ENCODE results near the gene TMEM207. TPM values are rescaled to one million over a fixed set of nuclear protein-coding genes. Genes with fewer than 3 reads are reported as not detected.
A peak's percentile ranks its signal among the peaks of the same experiment; 100 is the strongest.

TMEM207 gene
- total RNA-seq, 1 experiment from 2014 or later, result not detected

- no peak within 1 kb of the TSS for H3K4me3 ChIP-seq (ENCODE audit: low read depth, low read length)
- no peaks in the 10 kb centered on the region for H3K9me3 ChIP-seq
- H3K27me3 ChIP-seq (replicated peaks; ENCODE audit: control insufficient read depth, insufficient read depth, low read length), result no peaks in the 10 kb centered on the region
- Mint-ChIP-seq H3K27ac (ENCODE audit: unreplicated experiment) (no peak within 1 kb of the TSS), H3K36me3 (ENCODE audit: insufficient read depth, unreplicated experiment) (no peaks in the 10 kb centered on the region), H3K9me3 (ENCODE audit: unreplicated experiment) (no peaks in the 10 kb centered on the region), H3K4me3 (ENCODE audit: unreplicated experiment) (no peak within 1 kb of the TSS), H3K27me3 (ENCODE audit: insufficient read depth, unreplicated experiment) (no peaks in the 10 kb centered on the region), H3K4me1 (ENCODE audit: low read depth, unreplicated experiment) (no peaks in the 10 kb centered on the region)
- intact Hi-C loops (cut with micrococcal nuclease; ENCODE audit: unreplicated experiment), result no loop called here
- TF ChIP-seq, protein P1, sequence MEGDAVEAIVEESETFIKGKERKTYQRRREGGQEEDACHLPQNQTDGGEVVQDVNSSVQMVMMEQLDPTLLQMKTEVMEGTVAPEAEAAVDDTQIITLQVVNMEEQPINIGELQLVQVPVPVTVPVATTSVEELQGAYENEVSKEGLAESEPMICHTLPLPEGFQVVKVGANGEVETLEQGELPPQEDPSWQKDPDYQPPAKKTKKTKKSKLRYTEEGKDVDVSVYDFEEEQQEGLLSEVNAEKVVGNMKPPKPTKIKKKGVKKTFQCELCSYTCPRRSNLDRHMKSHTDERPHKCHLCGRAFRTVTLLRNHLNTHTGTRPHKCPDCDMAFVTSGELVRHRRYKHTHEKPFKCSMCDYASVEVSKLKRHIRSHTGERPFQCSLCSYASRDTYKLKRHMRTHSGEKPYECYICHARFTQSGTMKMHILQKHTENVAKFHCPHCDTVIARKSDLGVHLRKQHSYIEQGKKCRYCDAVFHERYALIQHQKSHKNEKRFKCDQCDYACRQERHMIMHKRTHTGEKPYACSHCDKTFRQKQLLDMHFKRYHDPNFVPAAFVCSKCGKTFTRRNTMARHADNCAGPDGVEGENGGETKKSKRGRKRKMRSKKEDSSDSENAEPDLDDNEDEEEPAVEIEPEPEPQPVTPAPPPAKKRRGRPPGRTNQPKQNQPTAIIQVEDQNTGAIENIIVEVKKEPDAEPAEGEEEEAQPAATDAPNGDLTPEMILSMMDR (IDR thresholded peaks at IDR 0.05; ENCODE audit: insufficient read depth in 1 of 2, low read depth in 1 of 2, low read length in 1 of 2, severe bottlenecking in 1 of 2, unreplicated experiment in 1 of 2), result no peak
- no peaks in the 10 kb centered on the region for H3K36me3 ChIP-seq (ENCODE audit: control insufficient read depth, insufficient read depth, low read length)
- no peaks in the 10 kb centered on the region for H3K4me1 ChIP-seq
- no peak for DNase-seq
- CTCF ChIA-PET, result no interaction called here
- POLR2A ChIA-PET, result no interaction called here
- no TSS peak for BruUV-seq (replicated peaks)
These were observed 62.0 kb downstream of the TMEM207 start, which contains the start of gene CLDN16 for GRCh38 chr3:190387578-190388213. Gene CLDN16, plus strand, starts transcription at chr3:190388163. Its CDS starts 167 bp downstream, at chr3:190388330.

DNA sequence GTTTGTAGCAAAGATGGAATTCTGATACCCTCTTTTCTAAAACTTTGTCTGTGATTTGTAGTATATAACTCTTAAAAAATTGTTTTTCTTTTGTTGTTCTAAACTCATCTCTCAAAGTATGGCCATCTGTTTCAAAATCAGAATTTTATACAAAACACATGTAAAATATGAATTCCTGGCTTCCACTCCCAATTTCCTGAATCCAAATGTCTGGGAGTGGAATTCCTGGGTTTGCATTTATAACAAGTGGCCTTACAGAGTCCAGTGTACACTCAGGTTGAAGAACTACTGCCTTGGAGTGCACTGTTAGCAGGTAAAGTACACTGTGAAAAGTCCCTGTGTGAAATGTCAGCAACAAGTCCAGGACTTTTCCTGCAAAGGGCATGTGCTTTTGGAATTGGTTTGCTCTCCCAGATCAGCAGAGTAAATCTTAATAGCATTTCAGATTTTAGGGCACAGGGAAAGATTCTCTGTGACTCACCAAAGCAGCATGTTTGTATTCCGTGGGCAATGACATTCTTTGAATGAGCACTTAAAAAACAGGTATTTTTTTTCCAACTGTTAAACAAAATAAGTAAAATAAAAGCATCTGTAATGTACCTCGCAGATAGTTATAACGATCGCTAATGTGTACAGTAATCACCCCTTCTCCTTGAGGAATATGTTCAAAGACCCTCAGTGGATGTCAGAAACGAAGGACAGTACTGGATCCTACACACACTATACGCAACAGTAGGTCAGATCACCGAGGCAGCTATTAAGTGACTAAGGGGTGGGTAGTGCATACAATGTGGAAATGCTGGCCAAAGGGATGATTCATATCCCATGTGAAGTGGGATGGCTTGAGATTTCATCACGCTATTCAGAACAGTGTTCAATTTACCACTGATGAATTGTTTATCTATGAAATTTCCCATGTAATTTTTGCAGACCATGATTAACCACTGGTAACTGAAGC, 63.7 kb downstream of the TMEM207 start:
- CTCF ChIA-PET, result no interaction called here
- H3K9me3 ChIP-seq, result no peaks in the 10 kb centered on the region
- H3K27me3 ChIP-seq (replicated peaks; ENCODE audit: control insufficient read depth, insufficient read depth, low read length), result no peaks in the 10 kb centered on the region
- H3K4me3 Mint-ChIP-seq (ENCODE audit: unreplicated experiment), result no peak overlapping the region
- H3K36me3 Mint-ChIP-seq (ENCODE audit: insufficient read depth, unreplicated experiment), result no peaks in the 10 kb centered on the region
- intact Hi-C loops (cut with micrococcal nuclease; ENCODE audit: unreplicated experiment), result no loop called here
- H3K9me3 Mint-ChIP-seq (ENCODE audit: unreplicated experiment), result peaks cover 3% of the 10 kb centered on the region
- POLR2A ChIA-PET, result no interaction called here
- no peaks in the 10 kb centered on the region for H3K36me3 ChIP-seq (ENCODE audit: control insufficient read depth, insufficient read depth, low read length)
- no peaks in the 10 kb centered on the region for H3K4me1 ChIP-seq
- no TSS peak for BruUV-seq (replicated peaks)
- DNase-seq, result no peak
- no peak overlapping the region for H3K4me3 ChIP-seq (ENCODE audit: low read depth, low read length)
- peaks cover 6% of the 10 kb centered on the region for H3K4me1 Mint-ChIP-seq (ENCODE audit: low read depth, unreplicated experiment)
- no peaks in the 10 kb centered on the region for H3K27me3 Mint-ChIP-seq (ENCODE audit: insufficient read depth, unreplicated experiment)
- no peak overlapping the region for H3K27ac Mint-ChIP-seq (ENCODE audit: unreplicated experiment)
- TF ChIP-seq, protein P1 (IDR thresholded peaks at IDR 0.05; ENCODE audit: insufficient read depth in 1 of 2, low read depth in 1 of 2, low read length in 1 of 2, severe bottlenecking in 1 of 2, unreplicated experiment in 1 of 2), result no peak

DNA sequence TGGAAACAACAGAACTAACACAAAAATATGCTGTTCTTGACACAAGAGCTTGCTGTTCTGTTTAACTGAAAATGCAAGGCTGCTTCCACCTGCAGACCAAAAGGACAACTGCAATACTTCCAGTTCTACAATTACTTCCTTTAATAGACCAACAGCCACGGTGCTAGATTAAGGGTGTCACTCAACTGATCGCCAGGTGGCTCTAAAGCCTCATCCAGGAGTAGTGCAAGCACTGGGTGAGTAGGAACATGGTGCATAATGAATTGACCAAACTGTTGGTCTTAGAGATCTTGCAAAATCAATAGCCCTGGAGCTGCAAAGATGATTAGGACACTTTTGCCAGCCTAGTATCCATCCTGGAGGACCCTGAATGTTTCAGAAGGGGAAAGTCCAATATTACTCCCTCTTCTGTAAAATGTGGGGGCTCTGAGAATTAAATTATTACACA, 65.4 kb downstream of the TMEM207 start:
- H3K36me3 Mint-ChIP-seq (ENCODE audit: insufficient read depth, unreplicated experiment), result no peaks in the 10 kb centered on the region
- no peak overlapping the region for H3K4me3 Mint-ChIP-seq (ENCODE audit: unreplicated experiment)
- H3K27me3 ChIP-seq (replicated peaks; ENCODE audit: control insufficient read depth, insufficient read depth, low read length), result no peaks in the 10 kb centered on the region
- no TSS peak for BruUV-seq (replicated peaks)
- ChIA-PET POLR2A (interaction anchor here (1.1 kb wide), 1 partner anchor 62 kb away, joined by 4 read pairs; the partner anchor contains the start of gene CLDN1), CTCF (interaction anchor here (0.6 to 1.9 kb wide), 10 partner anchors 9 to 264 kb away, joined by 3 to 24 read pairs (median 5); partner anchors contain the start of genes CLDN1 and P3H2)
- H3K4me1 Mint-ChIP-seq (ENCODE audit: low read depth, unreplicated experiment), result peaks cover 10% of the 10 kb centered on the region
- no peaks in the 10 kb centered on the region for H3K9me3 ChIP-seq
- TF ChIP-seq, protein P1 (IDR thresholded peaks at IDR 0.05; ENCODE audit: insufficient read depth in 1 of 2, low read depth in 1 of 2, low read length in 1 of 2, severe bottlenecking in 1 of 2, unreplicated experiment in 1 of 2), result peak; percentile 65 to 73
- H3K9me3 Mint-ChIP-seq (ENCODE audit: unreplicated experiment), result peaks cover 17% of the 10 kb centered on the region
- H3K36me3 ChIP-seq (ENCODE audit: control insufficient read depth, insufficient read depth, low read length), result no peaks in the 10 kb centered on the region
- DNase-seq, result peak; percentile 75 to 83
- H3K4me3 ChIP-seq (ENCODE audit: low read depth, low read length), result no peak overlapping the region
- H3K4me1 ChIP-seq, result no peaks in the 10 kb centered on the region
- no peaks in the 10 kb centered on the region for H3K27me3 Mint-ChIP-seq (ENCODE audit: insufficient read depth, unreplicated experiment)
- H3K27ac Mint-ChIP-seq (ENCODE audit: unreplicated experiment), result no peak overlapping the region
- intact Hi-C loops (cut with micrococcal nuclease; ENCODE audit: unreplicated experiment), result loop anchor here (1.0 to 5.0 kb wide), 7 partner anchors 40 to 423 kb away; partner anchors contain the start of gene CLDN1
